Panc1 (cell line): Measurements from ENCODE around the gene ZNF32. TPM values are rescaled to one million over a fixed set of nuclear protein-coding genes. Genes with fewer than 3 reads are reported as not detected.

ENCODE experiments used
- ATAC-seq: fragments of 200-7000 bp; cut with Tn5 transposase; 2 replicates; pipeline ENCODE4 v1.9.1; 2020; ENCODE audit warnings: mild to moderate bottlenecking, moderate library complexity
- BruUV-seq: library from RNA; stranded (reverse); fragments of 400-500 nt; replicated peaks from 2 replicates; lab custom pipeline; 2021; lab: Mats Ljungman, UMichigan
- CTCF ChIA-PET: fragments of 300-600 bp; sonication (Branson Sonifier 250); formaldehyde crosslinking; loops from one replicate; lab custom pipeline; 2022; ENCODE audit warnings: antibody characterized with exemption; lab: Charles Lee
- POLR2A ChIA-PET: fragments of 300-600 bp; sonication (Branson Sonifier 250); formaldehyde crosslinking; loops from one replicate; lab custom pipeline; 2022; ENCODE audit warnings: antibody characterized with exemption; lab: Charles Lee
- DNase-seq: peaks from one replicate; pipeline ENCODE4 v3.0.0-alpha.2; 2010; ENCODE audit warnings: low read depth, low spot score
- H3K27ac ChIP-seq: 2 replicates; pipeline ENCODE4 v1.5.1; 2011; ENCODE audit warnings: mild to moderate bottlenecking, low read length, inconsistent platforms
- H3K27me3 ChIP-seq: fragments of 200-500 bp; sonication (Bioruptor generic); 2 replicates; pipeline ENCODE4 v1.6.0; 2014; ENCODE audit warnings: low read length, inconsistent platforms; ENCODE audit not compliant: control insufficient read depth, insufficient read depth
- H3K36me3 ChIP-seq: fragments of 200-500 bp; sonication (Bioruptor generic); 2 replicates; pipeline ENCODE4 v1.5.1; 2014; ENCODE audit warnings: inconsistent platforms, mild to moderate bottlenecking, low read length, moderate library complexity; ENCODE audit not compliant: control insufficient read depth, insufficient read depth
- H3K4me1 ChIP-seq: 2 replicates; pipeline ENCODE4 v1.5.1; 2011; ENCODE audit warnings: inconsistent platforms, mild to moderate bottlenecking, low read length, moderate library complexity; ENCODE audit not compliant: control insufficient read depth, insufficient read depth
- H3K4me3 ChIP-seq, 2 experiments: 2 replicates each; pipeline ENCODE4 v1.5.1; 2011 to 2012; ENCODE audit warnings: low read depth in 2 of 2, low read length in 2 of 2, mild to moderate bottlenecking in 2 of 2, inconsistent platforms in 1 of 2, moderate library complexity in 1 of 2
- H3K9me3 ChIP-seq: fragments of 200-500 bp; sonication (Bioruptor generic); 2 replicates; pipeline ENCODE4 v1.5.1; 2014; ENCODE audit warnings: low read depth, mild to moderate bottlenecking, inconsistent platforms, low read length, moderate library complexity; ENCODE audit not compliant: control insufficient read depth, insufficient read depth
- POLR2AphosphoS5 ChIP-seq: IDR thresholded peaks from 2 replicates; pipeline ENCODE4 v1.6.1; 2012; ENCODE audit warnings: mild to moderate bottlenecking, low read depth, low read length, moderate library complexity
- REST ChIP-seq, 2 experiments: IDR thresholded peaks; 2 replicates each; pipeline ENCODE4 v1.6.1; 2011 to 2012; ENCODE audit warnings: low read depth in 2 of 2, control low read depth in 1 of 2, low read length in 1 of 2, mild to moderate bottlenecking in 1 of 2, moderate library complexity in 1 of 2; ENCODE audit not compliant: insufficient read depth in 1 of 2
- SIN3A ChIP-seq: IDR thresholded peaks from 2 replicates; pipeline ENCODE4 v1.6.1; 2012; ENCODE audit warnings: low read depth, mild to moderate bottlenecking, low read length, moderate library complexity, borderline replicate concordance; ENCODE audit not compliant: insufficient read depth
- TCF7L2 ChIP-seq: IDR thresholded peaks from 2 replicates; pipeline ENCODE4 v1.6.1; 2011; ENCODE audit warnings: mild to moderate bottlenecking, low read depth, low read length, inconsistent platforms
- in situ Hi-C: cut with HindIII; loops from 2 replicates; pipeline ENCODE4 v1.10.0; 2016; ENCODE audit warnings: low sequenced_read_pairs, low pct_unique_long_range_greater_than_20kb
- intact Hi-C: fragments of 100-400 bp; cut with micrococcal nuclease; formaldehyde crosslinking; loops from one replicate; pipeline ENCODE4 v1.10.0; 2022; ENCODE audit not compliant: unreplicated experiment
- total RNA-seq: library from RNA; stranded (reverse); gene quantifications from one replicate; pipeline ENCODE4 v1.2.1, GENCODE V29; 2021; ENCODE audit not compliant: unreplicated experiment
- TF ChIP-seq, protein P1 (sequence below): fragments of 450-650 bp; IDR thresholded peaks from 2 replicates; pipeline ENCODE4 v1.5.1; 2017; ENCODE audit warnings: mild to moderate bottlenecking

Gene ZNF32
- total RNA-seq, 1 experiment from 2014 or later, result 35.6 TPM

DNA sequence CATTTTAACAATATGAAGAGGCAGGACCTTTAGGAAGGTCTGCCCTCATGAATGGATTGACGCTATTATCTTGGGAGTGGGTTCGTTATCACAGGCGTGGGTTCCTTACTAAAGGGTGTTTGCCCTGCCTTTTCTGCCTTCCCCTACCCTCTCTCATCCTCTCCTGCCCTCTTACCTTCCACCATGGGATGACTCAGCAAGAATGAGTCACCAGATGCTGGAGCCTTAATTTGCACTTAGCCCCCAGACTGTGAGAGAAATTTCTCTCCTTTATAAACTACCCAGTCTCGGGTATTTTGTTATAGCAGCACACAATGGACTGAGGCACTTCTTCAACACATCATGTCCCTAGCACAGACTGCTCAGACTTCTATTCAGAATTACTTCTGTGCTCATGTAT is 31.4 kb upstream of the ZNF32 start:
- ChIA-PET CTCF (no interaction called here), POLR2A (no interaction called here)
- no peak overlapping the region for H3K27ac ChIP-seq
- in situ Hi-C loops, result no loop called here
- no TSS peak for BruUV-seq
- ATAC-seq (no peak), DNase-seq (no peak)
- intact Hi-C loops, result no loop called here
- H3K4me1 ChIP-seq, result no peaks in the 10 kb centered on the region
- no peak for TF ChIP-seq TCF7L2
- H3K9me3 ChIP-seq, result no peaks in the 10 kb centered on the region
- H3K27me3 ChIP-seq, result peaks cover 7% of the 10 kb centered on the region
- H3K36me3 ChIP-seq, result no peaks in the 10 kb centered on the region
- no peak overlapping the region for H3K4me3 ChIP-seq

- Histone ChIP-seq H3K27me3 (peaks cover 7% of the 10 kb centered on the region), H3K4me3 (no peak overlapping the region), H3K27ac (no peak overlapping the region), H3K4me1 (no peaks in the 10 kb centered on the region), H3K9me3 (no peaks in the 10 kb centered on the region), H3K36me3 (no peaks in the 10 kb centered on the region)
- DNase-seq, result no peak
- BruUV-seq, result no TSS peak
- ATAC-seq, result no peak
- POLR2A ChIA-PET, result no interaction called here
- TF ChIP-seq TCF7L2 (no peak), REST (IDR thresholded peaks at IDR 0.05; ENCODE audit: insufficient read depth in 1 of 2, low read depth in 2 of 2, low read length in 1 of 2) (no peak), POLR2AphosphoS5 (no peak), SIN3A (no peak)
- CTCF ChIA-PET, result no interaction called here
- intact Hi-C loops (no loop called here), in situ Hi-C loops (no loop called here)
These were observed 30.8 kb upstream of the ZNF32 start for GRCh38 chr10:43679509-43679908.

GRCh38 chr10:43678654-43679053 is 30.0 kb upstream of the ZNF32 start:
- DNase-seq (no peak), ATAC-seq (no peak)
- Histone ChIP-seq H3K36me3 (no peaks in the 10 kb centered on the region), H3K9me3 (no peaks in the 10 kb centered on the region), H3K27ac (no peak overlapping the region), H3K4me1 (no peaks in the 10 kb centered on the region), H3K4me3 (no peak overlapping the region), H3K27me3 (peaks cover 11% of the 10 kb centered on the region)
- intact Hi-C loops, result no loop called here
- ChIA-PET CTCF (no interaction called here), POLR2A (no interaction called here)
- in situ Hi-C loops, result no loop called here
- no peak for TF ChIP-seq POLR2AphosphoS5
- TF ChIP-seq REST (IDR thresholded peaks at IDR 0.05; ENCODE audit: insufficient read depth in 1 of 2, low read depth in 2 of 2, low read length in 1 of 2), result no peak
- TF ChIP-seq SIN3A, result no peak
- TF ChIP-seq TCF7L2, result no peak
- TF ChIP-seq, protein P1, sequence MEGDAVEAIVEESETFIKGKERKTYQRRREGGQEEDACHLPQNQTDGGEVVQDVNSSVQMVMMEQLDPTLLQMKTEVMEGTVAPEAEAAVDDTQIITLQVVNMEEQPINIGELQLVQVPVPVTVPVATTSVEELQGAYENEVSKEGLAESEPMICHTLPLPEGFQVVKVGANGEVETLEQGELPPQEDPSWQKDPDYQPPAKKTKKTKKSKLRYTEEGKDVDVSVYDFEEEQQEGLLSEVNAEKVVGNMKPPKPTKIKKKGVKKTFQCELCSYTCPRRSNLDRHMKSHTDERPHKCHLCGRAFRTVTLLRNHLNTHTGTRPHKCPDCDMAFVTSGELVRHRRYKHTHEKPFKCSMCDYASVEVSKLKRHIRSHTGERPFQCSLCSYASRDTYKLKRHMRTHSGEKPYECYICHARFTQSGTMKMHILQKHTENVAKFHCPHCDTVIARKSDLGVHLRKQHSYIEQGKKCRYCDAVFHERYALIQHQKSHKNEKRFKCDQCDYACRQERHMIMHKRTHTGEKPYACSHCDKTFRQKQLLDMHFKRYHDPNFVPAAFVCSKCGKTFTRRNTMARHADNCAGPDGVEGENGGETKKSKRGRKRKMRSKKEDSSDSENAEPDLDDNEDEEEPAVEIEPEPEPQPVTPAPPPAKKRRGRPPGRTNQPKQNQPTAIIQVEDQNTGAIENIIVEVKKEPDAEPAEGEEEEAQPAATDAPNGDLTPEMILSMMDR, result no peak
- no TSS peak for BruUV-seq
